ENCODE measurements around the gene CHFR. TPM values are rescaled to one million over a fixed set of nuclear protein-coding genes. Genes with fewer than 3 reads are reported as not detected.

CHFR gene
- total and polyA plus RNA-seq, 2 of the 4 experiments (the other 2 are of a cell fraction) = 13.4 to 35.3 TPM

DNA sequence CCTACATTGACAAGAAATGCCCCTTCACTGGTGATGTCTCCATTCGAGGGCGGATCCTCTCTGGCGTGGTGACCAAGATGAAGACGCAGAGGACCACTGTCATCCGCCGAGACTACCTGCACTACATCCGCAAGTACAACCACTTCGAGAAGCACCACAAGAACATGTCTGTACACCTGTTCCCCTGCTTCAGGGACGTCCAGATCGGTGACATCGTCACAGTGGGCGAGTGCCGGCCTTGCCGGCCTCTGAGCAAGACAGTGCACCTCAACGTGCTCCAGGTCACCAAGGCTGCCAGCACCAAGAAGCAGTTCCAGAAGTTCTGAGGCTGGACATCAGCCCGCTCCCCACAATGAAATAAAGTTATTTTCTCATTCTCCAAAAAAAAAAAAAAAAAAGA is 61.5 kb downstream of the CHFR start:
- Histone ChIP-seq H3K14ac (replicated peaks; ENCODE audit: low read depth, low read length) (no peak overlapping the region), H3K18ac (ENCODE audit: low read depth, low read length) (no peak overlapping the region), H3K4me3 (ENCODE audit: insufficient read depth, low read depth, low read length) (no peak overlapping the region), H2BK15ac (ENCODE audit: low read depth, low read length) (no peak overlapping the region), H4K5ac (ENCODE audit: low read depth, low read length) (no peak overlapping the region), H3K23ac (ENCODE audit: low read depth, low read length) (no peak overlapping the region), H3K27ac (ENCODE audit: insufficient read depth, low read length) (no peak overlapping the region), H3K9me1 (ENCODE audit: insufficient read depth, low read length) (peaks cover 27% of the 10 kb centered on the region), H4K20me1 (ENCODE audit: insufficient read depth, low read length) (peaks cover 67% of the 10 kb centered on the region), H2BK20ac (ENCODE audit: low read depth, low read length) (no peak overlapping the region), H3K27me3 (ENCODE audit: control insufficient read depth, insufficient read depth, low read length) (no peaks in the 10 kb centered on the region), H3K36me3 (ENCODE audit: control insufficient read depth, insufficient read depth, low read length) (peaks cover 42% of the 10 kb centered on the region), H3K4me2 (ENCODE audit: low read depth, low read length) (no peak overlapping the region), H2AFZ (replicated peaks; ENCODE audit: low read length, poor library complexity) (no peak overlapping the region), H3K79me1 (ENCODE audit: low read depth in 1 of 2, low read length in 2 of 2) (peaks cover 0 to 69% of the 10 kb centered on the region in 2 experiments), H3K4ac (ENCODE audit: low read depth, low read length) (no peak overlapping the region), H4K91ac (ENCODE audit: insufficient read depth, low read depth, low read length) (no peak overlapping the region), H3K4me1 (ENCODE audit: control insufficient read depth, insufficient read depth, low read length) (peaks cover 4% of the 10 kb centered on the region; the same call in 1 of the 2 replicates), H2BK120ac (ENCODE audit: low read depth, low read length) (no peak overlapping the region), H2AK5ac (ENCODE audit: low read depth, low read length) (no peak overlapping the region), H4K8ac (ENCODE audit: low read depth in 2 of 2, low read length in 2 of 2) (no peak overlapping the region), H2AK9ac (replicated peaks; ENCODE audit: low read depth, low read length, poor library complexity) (no peak overlapping the region), H3K9ac (ENCODE audit: low read depth, low read length) (no peak overlapping the region), H3K9me3 (ENCODE audit: control insufficient read depth, insufficient read depth, low read length) (no peaks in the 10 kb centered on the region), H2BK5ac (ENCODE audit: low read depth, low read length, poor library complexity, severe bottlenecking) (no peak overlapping the region), H3K56ac (ENCODE audit: extremely low read depth, insufficient read depth, low read length) (no peak overlapping the region)
- no TSS peak for BruUV-seq (replicated peaks)
- ATAC-seq (ENCODE audit: low read depth) (no peak), DNase-seq (no peak)
- in situ Hi-C loops (cut with MboI; ENCODE audit: low sequenced_read_pairs) = no loop called here
- ChIA-PET POLR2A (ENCODE audit: unreplicated experiment) (no interaction called here), CTCF (no interaction called here)
- intact Hi-C loops (cut with micrococcal nuclease) = no loop called here
- dilution Hi-C loops (cut with HindIII; ENCODE audit: low sequenced_read_pairs, unreplicated experiment) = no loop called here
- TF ChIP-seq POLR2A (IDR thresholded peaks at IDR 0.05; ENCODE audit: low read depth, low read length) = no peak
- no peak for TF ChIP-seq FOS (IDR thresholded peaks at IDR 0.05; ENCODE audit: low read depth, low read length)
- TF ChIP-seq CHD1 (IDR thresholded peaks at IDR 0.05; ENCODE audit: low read depth, low read length) = no peak
- TF ChIP-seq, protein P1, sequence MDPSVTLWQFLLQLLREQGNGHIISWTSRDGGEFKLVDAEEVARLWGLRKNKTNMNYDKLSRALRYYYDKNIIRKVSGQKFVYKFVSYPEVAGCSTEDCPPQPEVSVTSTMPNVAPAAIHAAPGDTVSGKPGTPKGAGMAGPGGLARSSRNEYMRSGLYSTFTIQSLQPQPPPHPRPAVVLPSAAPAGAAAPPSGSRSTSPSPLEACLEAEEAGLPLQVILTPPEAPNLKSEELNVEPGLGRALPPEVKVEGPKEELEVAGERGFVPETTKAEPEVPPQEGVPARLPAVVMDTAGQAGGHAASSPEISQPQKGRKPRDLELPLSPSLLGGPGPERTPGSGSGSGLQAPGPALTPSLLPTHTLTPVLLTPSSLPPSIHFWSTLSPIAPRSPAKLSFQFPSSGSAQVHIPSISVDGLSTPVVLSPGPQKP (IDR thresholded peaks at IDR 0.05; ENCODE audit: borderline replicate concordance, low read depth, low read length) = no peak
- TF ChIP-seq BHLHE40 (IDR thresholded peaks at IDR 0.05; ENCODE audit: low read depth, low read length) = no peak
- TF ChIP-seq CEBPB (IDR thresholded peaks at IDR 0.05; ENCODE audit: low read depth, low read length) = no peak
- 98% methylated on average over 10 of the region's 16 CpGs; no CpG with 5 or more reads in 1 of the 2 experiments for WGBS, 2 experiments (ENCODE audit: extremely low coverage in 2 of 2, insufficient read length in 1 of 2)
